Trophoblast cell (in vitro differentiated cells and primary cell): ENCODE data around the gene HIF1AN.
A peak's percentile ranks its signal among the peaks of the same experiment; 100 is the strongest.

Experiments used
- DNase-seq, 2 donors: peaks; one replicate each; pipeline ENCODE4 v3.0.0-alpha.2; 2016
- H2AFZ ChIP-seq: 2 replicates; pipeline ENCODE4 v1.6.1; 2013; ENCODE audit warnings: low read length, moderate library complexity, mild to moderate bottlenecking; ENCODE audit not compliant: insufficient read depth, poor library complexity
- H2AK5ac ChIP-seq: 2 replicates; pipeline ENCODE4 v1.6.1; 2013; ENCODE audit warnings: mild to moderate bottlenecking, low read length
- H2BK120ac ChIP-seq: 2 replicates; pipeline ENCODE4 v1.6.1; 2013; ENCODE audit warnings: low read length, mild to moderate bottlenecking, moderate library complexity; ENCODE audit not compliant: insufficient read depth, poor library complexity
- H2BK12ac ChIP-seq: 2 replicates; pipeline ENCODE4 v1.6.1; 2013; ENCODE audit warnings: mild to moderate bottlenecking, low read length, moderate library complexity
- H2BK5ac ChIP-seq: 2 replicates; pipeline ENCODE4 v1.6.1; 2013; ENCODE audit warnings: low read length, low read depth, moderate library complexity, mild to moderate bottlenecking; ENCODE audit not compliant: poor library complexity
- H3K14ac ChIP-seq: 2 replicates; pipeline ENCODE4 v1.6.1; 2013; ENCODE audit warnings: mild to moderate bottlenecking, low read length
- H3K18ac ChIP-seq: 2 replicates; pipeline ENCODE4 v1.6.1; 2013; ENCODE audit warnings: mild to moderate bottlenecking, low read length
- H3K23ac ChIP-seq: 2 replicates; pipeline ENCODE4 v1.6.1; 2013; ENCODE audit warnings: low read length
- H3K27ac ChIP-seq: 2 replicates; pipeline ENCODE4 v1.5.1; 2013; ENCODE audit warnings: low read depth, mild to moderate bottlenecking, inconsistent platforms, low read length, moderate library complexity
- H3K27me3 ChIP-seq: 2 replicates; pipeline ENCODE4 v1.6.1; 2013; ENCODE audit warnings: inconsistent platforms, mild to moderate bottlenecking, low read length, moderate library complexity; ENCODE audit not compliant: insufficient read depth
- H3K36me3 ChIP-seq, 2 experiments: 1 replicate in 1 of 2; 2 replicates in 1 of 2; pipeline ENCODE4 v1.6.1; 2013; ENCODE audit warnings: low read length in 2 of 2, mild to moderate bottlenecking in 2 of 2, moderate library complexity in 1 of 2; ENCODE audit not compliant: insufficient read depth in 2 of 2, control insufficient read depth in 1 of 2
- H3K4ac ChIP-seq: 2 replicates; pipeline ENCODE4 v1.6.1; 2013; ENCODE audit warnings: low read depth, mild to moderate bottlenecking, low read length, moderate library complexity
- H3K4me1 ChIP-seq, 2 experiments: 1 replicate in 1 of 2; 2 replicates in 1 of 2; pipeline ENCODE4 v1.6.1; 2013; ENCODE audit warnings: low read length in 2 of 2, mild to moderate bottlenecking in 2 of 2, moderate library complexity in 1 of 2; ENCODE audit not compliant: insufficient read depth in 2 of 2, control insufficient read depth in 1 of 2
- H3K4me2 ChIP-seq: 2 replicates; pipeline ENCODE4 v1.6.1; 2013; ENCODE audit warnings: inconsistent platforms, mild to moderate bottlenecking, low read length, moderate library complexity
- H3K4me3 ChIP-seq: 2 replicates; pipeline ENCODE4 v1.5.1; 2013; ENCODE audit warnings: mild to moderate bottlenecking, low read depth, low read length, inconsistent platforms
- H3K79me1 ChIP-seq: one replicate; pipeline ENCODE4 v1.6.1; 2013; ENCODE audit warnings: low read length
- H3K79me2 ChIP-seq: 2 replicates; pipeline ENCODE4 v1.6.1; 2013; ENCODE audit warnings: low read length, mild to moderate bottlenecking; ENCODE audit not compliant: control insufficient read depth, insufficient read depth, poor library complexity
- H3K9ac ChIP-seq: 2 replicates; pipeline ENCODE4 v1.6.1; 2013; ENCODE audit warnings: mild to moderate bottlenecking, low read length
- H3K9me3 ChIP-seq: 2 replicates; pipeline ENCODE4 v1.6.1; 2013; ENCODE audit warnings: low read depth, mild to moderate bottlenecking, control low read depth, inconsistent platforms, low read length; ENCODE audit not compliant: insufficient read depth
- H4K12ac ChIP-seq: 2 replicates; pipeline ENCODE4 v1.6.1; 2013; ENCODE audit warnings: low read depth, mild to moderate bottlenecking, low read length, moderate library complexity
- H4K8ac ChIP-seq: 2 replicates; pipeline ENCODE4 v1.6.1; 2013; ENCODE audit warnings: low read depth, mild to moderate bottlenecking, low read length, moderate library complexity
- H4K91ac ChIP-seq: one replicate; pipeline ENCODE4 v1.6.1; 2013; ENCODE audit warnings: low read depth, mild to moderate bottlenecking, low read length, moderate library complexity
- WGBS: extraction: QIAGEN DNeasy Blood & Tissue Kit; methylation state at CpG from one replicate; pipeline ENCODE4 v1.1.7; 2013; ENCODE audit warnings: missing lambda C conversion rate; ENCODE audit not compliant: insufficient read length, insufficient coverage; ENCODE audit errors: extremely low coverage; 5-methylcytosine and 5-hydroxymethylcytosine counted together

Gene HIF1AN

GRCh38 chr10:100524638-100525037 lies 11.1 kb upstream of the HIF1AN start:
- H3K18ac ChIP-seq: no peak overlapping the region
- peaks cover 2% of the 10 kb centered on the region for H3K27me3 ChIP-seq
- H3K14ac ChIP-seq: no peak overlapping the region
- no peak overlapping the region for H3K23ac ChIP-seq
- no peak overlapping the region for H2AFZ ChIP-seq
- no CpG with 5 or more reads among the region's 2 CpGs for WGBS
- H2BK120ac ChIP-seq: no peak overlapping the region
- H2AK5ac ChIP-seq: no peak overlapping the region
- H3K27ac ChIP-seq: no peak overlapping the region
- H4K12ac ChIP-seq: no peak overlapping the region
- H3K4me3 ChIP-seq: no peak overlapping the region
- no peak overlapping the region for H2BK12ac ChIP-seq
- no peak overlapping the region for H3K9ac ChIP-seq
- DNase-seq: no peak
- H2BK5ac ChIP-seq: no peak overlapping the region
- peaks cover 3% of the 10 kb centered on the region for H3K79me1 ChIP-seq
- H4K91ac ChIP-seq: no peak overlapping the region
- no peak overlapping the region for H3K4ac ChIP-seq
- no peak overlapping the region for H3K4me2 ChIP-seq
- peaks cover 0 to 10% of the 10 kb centered on the region in 2 experiments for H3K4me1 ChIP-seq
- no peak overlapping the region for H4K8ac ChIP-seq
- H3K36me3 ChIP-seq: peaks cover 25 to 31% of the 10 kb centered on the region in 2 experiments
- peaks cover 6% of the 10 kb centered on the region for H3K79me2 ChIP-seq
- no peaks in the 10 kb centered on the region for H3K9me3 ChIP-seq

- H3K4ac ChIP-seq: no peak overlapping the region
- no peak overlapping the region for H3K18ac ChIP-seq
- H3K4me1 ChIP-seq: peaks cover 3 to 9% of the 10 kb centered on the region in 2 experiments
- H3K36me3 ChIP-seq: peaks cover 21 to 28% of the 10 kb centered on the region in 2 experiments
- peaks cover 7% of the 10 kb centered on the region for H3K79me2 ChIP-seq
- H2BK120ac ChIP-seq: no peak overlapping the region
- H3K27me3 ChIP-seq: no peaks in the 10 kb centered on the region
- peak overlapping the region; percentile 93 for H3K4me2 ChIP-seq
- H3K9ac ChIP-seq: no peak overlapping the region
- peaks cover 6% of the 10 kb centered on the region for H3K79me1 ChIP-seq
- no peak overlapping the region for H3K27ac ChIP-seq
- no peak overlapping the region for H2BK5ac ChIP-seq
- no peak overlapping the region for H4K8ac ChIP-seq
- no peaks in the 10 kb centered on the region for H3K9me3 ChIP-seq
- H2BK12ac ChIP-seq: no peak overlapping the region
- H3K23ac ChIP-seq: no peak overlapping the region
- no peak overlapping the region for H4K91ac ChIP-seq
- 100% methylated on average over 1 of the region's 7 CpGs for WGBS
- no peak overlapping the region for H3K4me3 ChIP-seq
- H2AFZ ChIP-seq: no peak overlapping the region
- no peak overlapping the region for H3K14ac ChIP-seq
- no peak overlapping the region for H2AK5ac ChIP-seq
- no peak for DNase-seq
- no peak overlapping the region for H4K12ac ChIP-seq
Measured at GRCh38 chr10:100528123-100528886, 7.4 kb upstream of the HIF1AN start.

GRCh38 chr10:100528921-100529474 lies 6.7 kb upstream of the HIF1AN start:
- Histone ChIP-seq H3K14ac (peak overlapping the region; percentile 78), H3K79me2 (peaks cover 7% of the 10 kb centered on the region), H4K8ac (peak overlapping the region; percentile 87), H2BK5ac (no peak overlapping the region), H3K79me1 (peaks cover 6% of the 10 kb centered on the region), H3K9ac (peak overlapping the region; percentile 88), H3K4me1 (peaks cover 3 to 9% of the 10 kb centered on the region in 2 experiments), H4K91ac (peak overlapping the region; percentile 49), H2BK12ac (no peak overlapping the region), H2AK5ac (no peak overlapping the region), H3K4me2 (peak overlapping the region; percentile 93), H4K12ac (peak overlapping the region; percentile 72), H3K18ac (peak overlapping the region; percentile 85), H3K9me3 (no peaks in the 10 kb centered on the region), H3K27ac (no peak overlapping the region), H3K27me3 (no peaks in the 10 kb centered on the region), H2BK120ac (no peak overlapping the region), H2AFZ (peak overlapping the region; percentile 92), H3K23ac (no peak overlapping the region), H3K4me3 (peak overlapping the region; percentile 97), H3K36me3 (peaks cover 21 to 24% of the 10 kb centered on the region in 2 experiments), H3K4ac (peak overlapping the region; percentile 89)
- no peak for DNase-seq
- no CpG with 5 or more reads among the region's 18 CpGs for WGBS

- no peaks in the 10 kb centered on the region for H3K9me3 ChIP-seq
- H2BK5ac ChIP-seq: peak within 1 kb of the TSS; percentile 24
- H3K4me2 ChIP-seq: peak within 1 kb of the TSS; percentile 93
- WGBS: no CpG with 5 or more reads among the region's 43 CpGs
- no peak within 1 kb of the TSS for H3K23ac ChIP-seq
- peaks cover 7% of the 10 kb centered on the region for H3K79me2 ChIP-seq
- peak within 1 kb of the TSS; percentile 85 for H3K18ac ChIP-seq
- peak; percentile 78 to 93 for DNase-seq
- H2BK12ac ChIP-seq: no peak within 1 kb of the TSS
- H3K4me1 ChIP-seq: peaks cover 3 to 9% of the 10 kb centered on the region in 2 experiments
- no peak within 1 kb of the TSS for H2AK5ac ChIP-seq
- H3K9ac ChIP-seq: peak within 1 kb of the TSS; percentile 88
- peak within 1 kb of the TSS; percentile 92 for H2AFZ ChIP-seq
- H3K4me3 ChIP-seq: peak within 1 kb of the TSS; percentile 97
- peak within 1 kb of the TSS; percentile 89 for H3K4ac ChIP-seq
- H4K12ac ChIP-seq: peak within 1 kb of the TSS; percentile 72
- H3K36me3 ChIP-seq: peaks cover 14 to 17% of the 10 kb centered on the region in 2 experiments
- H4K8ac ChIP-seq: peak within 1 kb of the TSS; percentile 87
- no peak within 1 kb of the TSS for H3K27ac ChIP-seq
- H3K79me1 ChIP-seq: peaks cover 6% of the 10 kb centered on the region
- peak within 1 kb of the TSS; percentile 78 for H3K14ac ChIP-seq
- H3K27me3 ChIP-seq: no peaks in the 10 kb centered on the region
- peak within 1 kb of the TSS; percentile 49 for H4K91ac ChIP-seq
- peak within 1 kb of the TSS; percentile 23 for H2BK120ac ChIP-seq
Measured at GRCh38 chr10:100529475-100530298, 6.1 kb upstream of the HIF1AN start, which contains the start of gene NDUFB8. Gene NDUFB8, minus strand, starts transcription at chr10:100529871. Its CDS starts 20 bp downstream, at chr10:100529851.
